ENCODE measurements around the gene ZNF160. TPM values are rescaled to one million over a fixed set of nuclear protein-coding genes. Genes with fewer than 3 reads are reported as not detected.
"Not testable (repeated sequence)": the region's sequence is repeated elsewhere in the genome, so short reads cannot be mapped to it uniquely, and the experiment has no call there.

The ZNF160 gene
- total RNA-seq, 2 donors from 2014 or later, result 25.2 to 30.4 TPM

DNA sequence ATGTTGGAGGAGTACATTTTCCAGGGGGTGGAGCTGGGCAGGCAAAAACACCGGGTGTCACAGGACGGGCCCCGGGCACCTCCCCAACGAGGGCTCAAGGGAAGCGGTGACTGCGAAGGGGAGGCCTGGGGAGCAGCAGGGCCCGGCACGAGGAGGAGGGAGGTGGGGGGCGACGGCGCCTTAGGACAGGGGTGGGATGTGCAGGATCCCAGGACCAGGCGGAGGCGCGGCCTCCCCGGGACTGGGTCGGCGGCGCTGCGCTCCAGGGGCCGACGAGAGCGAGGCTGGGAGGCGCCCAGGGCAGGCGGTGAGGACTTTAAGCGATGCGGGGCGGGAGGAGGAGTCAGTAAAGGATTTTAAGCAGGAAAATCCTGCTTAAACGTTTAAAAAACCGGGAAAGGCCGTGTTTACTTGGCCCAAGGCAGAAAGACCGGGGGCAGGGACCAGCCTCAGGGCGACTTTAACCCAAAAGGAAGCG lies 427 bp downstream of the ZNF160 start:
- Mint-ChIP-seq H3K27me3 (ENCODE audit: low read depth) (no peaks in the 10 kb centered on the region), H3K36me3 (ENCODE audit: insufficient read depth in 2 of 2) (peaks cover 26 to 32% of the 10 kb centered on the region in 2 donors), H3K4me1 (ENCODE audit: low read depth) (peaks cover 29% of the 10 kb centered on the region), H3K27ac (peak overlapping the region; percentile 78), H3K4me3 (peak overlapping the region; percentile 85 to 92), H3K9me3 (peaks cover 0 to 5% of the 10 kb centered on the region in 2 donors)
- DNase-seq (peak; percentile 26 to 50), ATAC-seq (replicated peaks in 1 of 2) (peak; percentile 5 to 20)

DNA sequence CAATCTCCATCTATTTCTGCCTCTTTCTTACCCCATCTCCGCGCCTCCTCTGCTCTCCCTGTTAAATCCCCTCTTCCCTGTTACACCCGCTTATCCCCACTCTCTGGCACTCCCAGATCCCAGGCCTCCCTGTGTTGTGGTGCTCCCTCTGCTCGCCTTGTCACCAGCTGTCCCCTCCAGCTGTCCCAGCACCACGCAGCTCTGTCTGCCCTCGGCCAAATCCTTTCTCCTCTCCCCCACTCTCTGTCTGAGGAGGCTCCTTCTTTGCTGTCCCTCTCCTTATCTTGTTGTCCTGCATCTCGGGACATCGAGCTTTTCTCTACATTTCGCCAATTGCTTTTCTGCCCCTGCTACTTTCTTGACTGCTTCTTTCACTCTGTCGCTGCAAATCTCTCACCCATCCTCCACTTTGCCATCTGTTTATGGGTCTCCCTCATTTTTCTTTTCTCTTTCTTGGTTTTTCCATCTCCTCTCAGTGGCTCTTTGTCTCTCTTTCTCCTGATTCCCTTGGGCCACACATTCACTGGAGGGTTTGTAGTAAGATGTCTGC lies 941 bp downstream of the ZNF160 start:
- Mint-ChIP-seq H3K36me3 (ENCODE audit: insufficient read depth in 2 of 2) (peaks cover 26 to 38% of the 10 kb centered on the region in 2 donors), H3K4me3 (peak overlapping the region; percentile 85 to 92), H3K27me3 (ENCODE audit: low read depth) (no peaks in the 10 kb centered on the region), H3K9me3 (peaks cover 0 to 2% of the 10 kb centered on the region in 2 donors), H3K4me1 (ENCODE audit: low read depth) (peaks cover 34% of the 10 kb centered on the region), H3K27ac (peak overlapping the region; percentile 78)
- no peak for ATAC-seq (replicated peaks in 1 of 2)
- DNase-seq, result no peak

DNA sequence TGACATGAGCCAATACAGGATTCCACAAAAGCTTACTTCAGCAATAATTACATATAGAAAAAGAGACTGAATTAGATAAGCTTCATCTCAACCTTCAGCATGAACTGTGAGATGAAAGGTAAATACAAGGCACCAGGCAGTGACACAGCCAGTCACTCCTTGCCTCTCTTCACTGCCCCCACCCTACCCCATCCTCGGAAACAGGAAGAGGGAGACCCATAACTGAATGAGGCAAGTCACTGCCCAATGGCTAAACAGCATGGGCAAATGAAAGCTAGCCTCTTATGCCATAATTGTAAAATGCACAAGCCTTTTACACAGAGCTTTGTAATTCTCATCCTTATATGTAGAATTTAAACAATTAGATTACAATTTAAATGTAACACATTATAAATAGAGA lies 1.7 kb downstream of the ZNF160 start:
- Mint-ChIP-seq H3K9me3 (no peaks in the 10 kb centered on the region), H3K27me3 (ENCODE audit: low read depth) (no peaks in the 10 kb centered on the region), H3K36me3 (ENCODE audit: insufficient read depth in 2 of 2) (peaks cover 27 to 38% of the 10 kb centered on the region in 2 donors), H3K4me1 (ENCODE audit: low read depth) (peaks cover 37% of the 10 kb centered on the region), H3K4me3 (peak overlapping the region; percentile 85 to 92), H3K27ac (peak overlapping the region; percentile 78)
- ATAC-seq (replicated peaks in 1 of 2), result no peak
- DNase-seq, result peak; percentile 16 to 19

DNA sequence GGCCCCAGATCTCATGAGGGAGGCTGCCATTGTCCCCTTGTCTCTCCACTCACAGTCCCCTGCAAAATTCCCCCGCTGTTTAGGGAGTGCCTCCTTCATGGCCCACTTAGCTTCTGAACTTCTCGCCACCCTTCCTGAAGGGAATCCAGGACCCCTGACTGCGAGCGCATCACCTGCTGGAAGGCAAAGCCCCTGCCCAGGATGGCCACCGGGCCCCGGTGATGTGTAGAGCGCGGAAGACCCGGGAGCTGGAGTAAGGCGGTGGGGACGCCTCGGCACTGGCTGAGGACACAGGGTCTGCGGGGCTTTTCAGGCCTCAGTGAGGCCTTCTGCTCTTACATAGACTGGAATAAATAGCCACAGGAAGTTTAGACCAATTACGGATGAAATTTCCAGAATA lies 4.7 kb downstream of the ZNF160 start:
- Mint-ChIP-seq H3K36me3 (ENCODE audit: insufficient read depth in 2 of 2) (peaks cover 34 to 53% of the 10 kb centered on the region in 2 donors), H3K4me1 (ENCODE audit: low read depth) (peaks cover 42% of the 10 kb centered on the region)
- not testable (repeated sequence) for H3K27me3 Mint-ChIP-seq (ENCODE audit: low read depth); H3K27ac Mint-ChIP-seq; H3K9me3 Mint-ChIP-seq; ATAC-seq (replicated peaks in 1 of 2); H3K4me3 Mint-ChIP-seq; DNase-seq

DNA sequence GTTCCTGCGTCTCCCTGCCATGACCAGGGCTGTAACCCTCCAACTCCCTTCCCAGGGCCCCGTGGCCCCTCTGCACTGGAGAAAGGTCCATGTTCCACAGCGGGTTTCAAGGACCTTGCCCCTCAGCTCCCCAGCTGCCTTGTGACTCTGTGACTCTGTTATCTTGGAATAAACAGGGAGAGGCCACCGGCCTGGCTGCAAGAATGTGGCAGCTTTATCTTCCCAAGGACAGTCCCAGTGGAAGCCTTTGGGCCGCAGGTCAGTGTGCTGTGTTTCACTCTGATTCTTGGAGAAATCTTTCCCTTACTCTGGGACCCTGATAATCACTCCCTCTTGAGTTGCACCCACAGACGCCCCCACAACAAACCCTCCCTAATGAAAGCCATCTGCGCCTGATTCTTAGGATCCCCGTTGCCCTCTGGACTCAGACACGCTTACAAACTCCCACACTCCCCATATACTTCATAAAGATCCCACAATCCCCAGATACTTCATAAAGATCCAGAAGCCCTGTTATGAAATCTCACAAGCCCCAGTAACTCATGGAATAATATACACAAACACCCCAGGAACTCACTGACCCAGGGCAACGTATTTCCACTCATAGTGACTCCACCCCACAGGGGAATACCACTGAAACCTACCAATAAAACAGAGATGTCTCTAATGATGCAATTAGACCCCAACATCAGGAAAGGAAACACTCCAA lies 6.1 kb downstream of the ZNF160 start:
- H3K27me3 Mint-ChIP-seq (ENCODE audit: low read depth); H3K9me3 Mint-ChIP-seq; DNase-seq; H3K4me3 Mint-ChIP-seq; ATAC-seq (replicated peaks in 1 of 2): not testable (repeated sequence)
- peaks cover 35% of the 10 kb centered on the region for H3K4me1 Mint-ChIP-seq (ENCODE audit: low read depth)
- H3K27ac Mint-ChIP-seq, result peak overlapping the region; percentile 72
- H3K36me3 Mint-ChIP-seq (ENCODE audit: insufficient read depth in 2 of 2), result peaks cover 30 to 56% of the 10 kb centered on the region in 2 donors

DNA sequence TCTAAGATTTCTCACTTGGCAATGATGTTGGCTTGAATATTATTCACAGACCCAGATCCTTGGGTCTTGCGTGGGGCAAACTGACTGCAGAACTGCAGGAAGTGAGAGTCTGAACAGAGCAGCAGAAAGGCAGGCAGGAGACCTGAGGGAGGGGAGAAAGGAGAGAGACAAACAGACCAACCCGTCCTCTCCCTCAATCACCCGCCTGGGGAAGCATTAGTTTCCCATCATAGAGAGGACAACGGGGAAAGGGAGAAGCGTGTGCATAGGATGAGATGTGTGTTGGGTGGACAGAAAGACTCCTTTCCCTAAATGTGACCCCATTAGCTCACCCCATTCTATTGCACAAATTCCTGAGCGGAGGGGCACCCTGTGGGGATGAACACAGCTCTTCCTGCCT lies 6.6 kb downstream of the ZNF160 start:
- DNase-seq; H3K27me3 Mint-ChIP-seq (ENCODE audit: low read depth); H3K9me3 Mint-ChIP-seq; H3K4me3 Mint-ChIP-seq; H3K27ac Mint-ChIP-seq; ATAC-seq (replicated peaks in 1 of 2): not testable (repeated sequence)
- peaks cover 30% of the 10 kb centered on the region for H3K4me1 Mint-ChIP-seq (ENCODE audit: low read depth)
- H3K36me3 Mint-ChIP-seq (ENCODE audit: insufficient read depth in 2 of 2), result peaks cover 31 to 57% of the 10 kb centered on the region in 2 donors

DNA sequence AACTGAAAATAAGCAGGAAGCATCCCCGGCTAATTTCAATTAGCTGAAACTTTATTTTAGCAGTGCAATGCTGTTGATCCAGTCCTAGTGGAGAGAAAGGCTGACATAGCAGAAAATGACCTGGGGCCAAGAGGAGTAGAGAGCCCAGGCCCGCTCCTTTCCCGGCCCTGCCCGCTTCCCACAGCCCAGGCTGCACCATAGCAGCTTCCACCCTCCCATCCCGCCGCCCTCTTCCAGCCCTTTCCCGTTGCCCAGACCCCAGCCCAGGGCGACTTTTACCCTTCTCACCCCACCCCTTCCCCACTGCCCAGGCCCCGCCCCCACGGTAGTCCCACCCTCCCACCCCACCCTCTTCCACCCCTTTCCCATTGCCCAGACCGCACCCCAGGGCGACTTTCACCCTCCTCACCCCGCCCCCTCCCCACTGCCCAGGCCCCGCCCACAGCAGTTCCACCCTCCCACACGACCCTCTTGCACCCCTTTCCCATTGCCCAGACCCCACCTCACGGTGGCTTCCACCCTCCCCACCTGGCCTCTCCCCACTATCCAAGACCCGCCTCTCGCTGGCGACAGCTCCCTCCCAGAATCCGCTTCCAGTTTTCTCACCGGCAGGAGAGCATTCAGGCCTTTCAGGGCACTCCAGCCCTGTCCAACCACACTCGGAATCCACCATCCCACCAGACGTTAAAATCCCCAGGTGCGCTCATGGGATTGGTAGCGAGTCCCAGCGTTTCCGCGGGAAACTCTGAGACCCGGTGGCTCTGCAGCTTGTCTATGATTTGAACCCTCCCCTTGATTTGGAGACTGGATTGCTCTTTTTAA lies 8.3 kb downstream of the ZNF160 start:
- DNase-seq, result no peak
- peaks cover 22% of the 10 kb centered on the region for H3K4me1 Mint-ChIP-seq (ENCODE audit: low read depth)
- H3K27me3 Mint-ChIP-seq (ENCODE audit: low read depth), result no peaks in the 10 kb centered on the region
- H3K9me3 Mint-ChIP-seq, result peaks cover 0 to 7% of the 10 kb centered on the region in 2 donors
- ATAC-seq (replicated peaks in 1 of 2), result no peak
- H3K27ac Mint-ChIP-seq, result no peak overlapping the region
- peaks cover 38 to 70% of the 10 kb centered on the region in 2 donors for H3K36me3 Mint-ChIP-seq (ENCODE audit: insufficient read depth in 2 of 2)
- no peak overlapping the region for H3K4me3 Mint-ChIP-seq

DNA sequence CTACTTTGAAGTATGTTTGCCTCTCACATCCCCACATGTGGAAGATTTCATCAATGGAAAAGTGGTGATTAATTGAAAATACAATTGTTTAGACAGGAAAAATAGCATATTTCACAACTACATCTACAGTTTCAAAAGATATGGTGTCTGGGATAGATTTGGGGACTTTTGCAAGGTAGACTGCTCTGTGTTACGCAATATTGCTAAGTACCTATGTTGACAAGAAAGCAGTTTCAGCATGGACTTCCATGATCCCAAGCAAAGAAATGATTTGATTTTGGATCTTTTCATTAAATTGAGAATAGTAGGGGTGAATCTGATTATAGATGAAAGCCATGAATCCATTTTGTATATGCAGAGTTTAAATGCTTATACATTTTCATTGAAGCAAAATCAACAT lies 10.5 kb downstream of the ZNF160 start:
- Mint-ChIP-seq H3K36me3 (ENCODE audit: insufficient read depth in 2 of 2) (peaks cover 33 to 63% of the 10 kb centered on the region in 2 donors), H3K4me1 (ENCODE audit: low read depth) (peaks cover 12% of the 10 kb centered on the region), H3K4me3 (no peak overlapping the region), H3K27ac (no peak overlapping the region), H3K27me3 (ENCODE audit: low read depth) (no peaks in the 10 kb centered on the region), H3K9me3 (peaks cover 4 to 10% of the 10 kb centered on the region in 2 donors)
- no peak for DNase-seq
- no peak for ATAC-seq (replicated peaks in 1 of 2)

DNA sequence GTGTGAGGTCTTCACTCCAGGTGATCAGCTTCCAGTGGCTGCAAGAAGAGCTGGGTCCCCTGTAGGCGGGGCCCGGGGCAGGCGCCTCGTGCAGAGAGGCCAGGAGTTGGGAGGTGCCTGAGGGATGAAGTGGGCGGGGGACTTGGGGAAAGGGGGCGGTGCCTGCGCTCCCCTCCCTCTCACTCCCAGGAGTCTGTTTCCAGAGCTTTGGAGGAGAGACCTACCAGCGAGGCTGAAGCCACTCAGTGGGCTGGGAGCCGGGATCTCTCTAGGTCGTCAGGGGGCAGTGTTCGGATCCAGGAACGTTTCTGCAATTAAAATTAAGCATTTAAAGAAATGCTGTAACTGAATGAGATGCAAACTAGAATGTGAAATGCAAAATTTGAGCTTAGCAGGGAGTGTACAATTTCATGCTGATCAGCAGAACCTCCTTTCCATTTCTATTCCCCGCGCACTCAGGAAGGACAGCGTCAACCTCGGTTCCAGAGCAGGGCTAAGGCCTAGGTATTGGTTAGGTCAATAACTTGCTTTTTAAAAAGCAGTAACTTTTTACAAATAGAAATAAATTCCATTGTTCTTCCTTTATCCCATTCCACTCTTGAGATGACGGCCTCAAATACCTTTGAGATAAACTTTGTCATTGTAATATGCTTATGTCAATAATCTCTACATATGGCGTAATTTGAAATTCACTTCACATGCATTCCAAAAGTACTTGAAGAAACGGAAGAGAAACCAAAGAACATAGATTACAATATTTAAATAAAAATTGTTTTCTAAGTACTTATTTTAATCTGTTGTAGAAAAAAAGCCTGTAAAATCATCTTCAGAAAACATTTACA lies 11.6 kb downstream of the ZNF160 start:
- H3K9me3 Mint-ChIP-seq, result peaks cover 4 to 10% of the 10 kb centered on the region in 2 donors
- H3K4me1 Mint-ChIP-seq (ENCODE audit: low read depth), result peaks cover 5% of the 10 kb centered on the region
- no peak overlapping the region for H3K4me3 Mint-ChIP-seq
- ATAC-seq (replicated peaks in 1 of 2), result no peak
- H3K27ac Mint-ChIP-seq, result no peak overlapping the region
- DNase-seq, result no peak
- H3K36me3 Mint-ChIP-seq (ENCODE audit: insufficient read depth in 2 of 2), result peaks cover 34 to 64% of the 10 kb centered on the region in 2 donors
- no peaks in the 10 kb centered on the region for H3K27me3 Mint-ChIP-seq (ENCODE audit: low read depth)

DNA sequence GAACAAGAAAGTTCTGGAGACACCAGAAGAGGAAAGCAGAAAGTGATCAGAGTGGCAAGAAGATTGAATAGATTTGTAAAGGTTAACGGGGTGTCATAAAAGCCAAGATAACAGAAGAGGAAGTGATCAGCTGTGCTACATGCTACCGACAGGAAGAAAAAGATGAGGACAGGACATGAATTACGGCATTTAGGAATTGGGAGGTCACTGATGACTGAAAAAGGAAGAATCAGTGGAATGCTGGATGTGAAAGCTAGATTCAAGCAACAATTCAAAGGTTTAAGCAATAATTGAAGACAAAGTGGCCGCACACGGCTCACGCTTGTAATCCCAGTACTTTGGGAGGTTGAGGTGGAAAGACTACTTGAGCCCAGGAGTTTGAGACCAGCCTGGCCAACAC lies 15.1 kb downstream of the ZNF160 start:
- H3K36me3 Mint-ChIP-seq (ENCODE audit: insufficient read depth in 2 of 2), result peaks cover 53 to 74% of the 10 kb centered on the region in 2 donors
- H3K27me3 Mint-ChIP-seq (ENCODE audit: low read depth), result no peaks in the 10 kb centered on the region
- ATAC-seq (replicated peaks in 1 of 2), result no peak
- DNase-seq, result no peak
- no peak overlapping the region for H3K4me3 Mint-ChIP-seq
- peaks cover 8 to 10% of the 10 kb centered on the region in 2 donors for H3K9me3 Mint-ChIP-seq
- no peak overlapping the region for H3K27ac Mint-ChIP-seq
- no peaks in the 10 kb centered on the region for H3K4me1 Mint-ChIP-seq (ENCODE audit: low read depth)

DNA sequence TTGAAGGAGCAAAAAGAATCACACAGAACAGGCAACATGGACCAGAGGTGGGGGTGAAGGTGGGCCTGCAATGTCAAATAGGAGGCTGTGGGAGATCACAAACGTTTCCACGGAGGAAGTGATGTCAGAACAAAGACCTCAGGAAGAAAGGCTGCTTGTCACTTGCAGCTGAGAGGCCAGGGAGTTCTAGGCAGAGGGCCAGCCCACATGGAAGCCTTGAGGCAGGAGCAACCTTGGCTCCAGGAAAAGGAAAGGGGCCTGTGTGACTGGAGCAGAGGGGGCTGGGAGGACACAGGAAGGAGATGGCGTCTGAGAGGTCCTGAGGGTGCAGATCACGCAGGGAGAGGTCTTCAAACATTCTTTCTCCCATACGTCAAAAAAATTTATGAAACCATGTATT lies 16.3 kb downstream of the ZNF160 start:
- Mint-ChIP-seq H3K4me3 (no peak overlapping the region), H3K36me3 (ENCODE audit: insufficient read depth in 2 of 2) (peaks cover 53 to 73% of the 10 kb centered on the region in 2 donors), H3K4me1 (ENCODE audit: low read depth) (no peaks in the 10 kb centered on the region), H3K27ac (no peak overlapping the region), H3K9me3 (peaks cover 8 to 10% of the 10 kb centered on the region in 2 donors), H3K27me3 (ENCODE audit: low read depth) (no peaks in the 10 kb centered on the region)
- DNase-seq (no peak), ATAC-seq (replicated peaks in 1 of 2) (no peak)

DNA sequence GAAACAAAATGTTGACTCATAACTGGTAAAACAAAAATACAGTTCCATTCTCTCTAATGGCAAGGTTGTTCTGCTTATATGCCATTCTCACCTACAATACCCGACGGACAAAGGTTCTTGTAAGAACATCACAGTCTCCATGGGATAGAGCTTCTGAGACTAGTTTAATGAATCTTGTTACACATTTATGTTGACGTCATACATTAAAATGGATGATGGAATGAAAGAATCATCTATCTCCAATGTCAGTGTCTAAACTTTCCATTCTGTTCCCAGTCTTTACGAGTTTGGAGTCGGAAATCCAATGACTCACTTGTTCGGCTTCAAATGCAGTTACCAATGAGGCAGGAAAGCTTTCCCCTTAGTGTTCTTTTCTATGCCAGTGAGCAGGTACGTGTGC lies 17.7 kb downstream of the ZNF160 start:
- H3K9me3 Mint-ChIP-seq, result peaks cover 14 to 15% of the 10 kb centered on the region in 2 donors
- no peaks in the 10 kb centered on the region for H3K27me3 Mint-ChIP-seq (ENCODE audit: low read depth)
- peaks cover 55 to 74% of the 10 kb centered on the region in 2 donors for H3K36me3 Mint-ChIP-seq (ENCODE audit: insufficient read depth in 2 of 2)
- no peak overlapping the region for H3K4me3 Mint-ChIP-seq
- ATAC-seq (replicated peaks in 1 of 2) (no peak), DNase-seq (no peak)
- H3K4me1 Mint-ChIP-seq (ENCODE audit: low read depth), result no peaks in the 10 kb centered on the region
- H3K27ac Mint-ChIP-seq, result no peak overlapping the region

Data from activated T-cell treated with anti-CD3 and anti-CD28 coated beads, Interleukin-2, amount 50 U/mL, for 72 hours (primary cell).